ENCODE measurements around the gene OR2G6.
"Not testable (repeated sequence)": the region's sequence is repeated elsewhere in the genome, so short reads cannot be mapped to it uniquely, and the experiment has no call there.

OR2G6 gene

GRCh38 chr1:248481686-248482579, 25.9 kb upstream of the OR2G6 start:
- not testable (repeated sequence) for H4K20me1 ChIP-seq (ENCODE audit: insufficient read depth, low read length, poor library complexity, severe bottlenecking); H3K4me2 ChIP-seq (ENCODE audit: low read depth, low read length, poor library complexity, severe bottlenecking); H3K27me3 ChIP-seq (ENCODE audit: insufficient read depth, low read length, poor library complexity, severe bottlenecking); H3K9me3 ChIP-seq (ENCODE audit: insufficient read depth, low read depth, low read length); H3K9me2 ChIP-seq (replicated peaks; ENCODE audit: low read depth, low read length); H3K79me2 ChIP-seq (ENCODE audit: insufficient read depth, low read length); H3K4me3 ChIP-seq (ENCODE audit: low read length, poor library complexity, severe bottlenecking); H3K36me3 ChIP-seq (ENCODE audit: insufficient read depth, low read length); H3K9ac ChIP-seq (ENCODE audit: low read depth, low read length, poor library complexity, severe bottlenecking); H2AFZ ChIP-seq (ENCODE audit: low read length); H3F3A ChIP-seq (ENCODE audit: low read depth); H3K4me1 ChIP-seq (ENCODE audit: insufficient read depth, low read length, poor library complexity, severe bottlenecking)

GRCh38 chr1:248488289-248488688, 19.6 kb upstream of the OR2G6 start, which contains the start of gene OR2T5:
Gene OR2T5 (plus strand): TSS chr1:248488589. CDS start chr1:248488589, 0 bp downstream.
- H3K79me2 ChIP-seq (ENCODE audit: insufficient read depth, low read length); H3K36me3 ChIP-seq (ENCODE audit: insufficient read depth, low read length); H4K20me1 ChIP-seq (ENCODE audit: insufficient read depth, low read length, poor library complexity, severe bottlenecking); H3K27me3 ChIP-seq (ENCODE audit: insufficient read depth, low read length, poor library complexity, severe bottlenecking); H2AFZ ChIP-seq (ENCODE audit: low read length); H3K4me2 ChIP-seq (ENCODE audit: low read depth, low read length, poor library complexity, severe bottlenecking); H3K9ac ChIP-seq (ENCODE audit: low read depth, low read length, poor library complexity, severe bottlenecking); H3K4me3 ChIP-seq (ENCODE audit: low read length, poor library complexity, severe bottlenecking); H3F3A ChIP-seq (ENCODE audit: low read depth); H3K9me3 ChIP-seq (ENCODE audit: insufficient read depth, low read depth, low read length); H3K9me2 ChIP-seq (replicated peaks; ENCODE audit: low read depth, low read length); H3K4me1 ChIP-seq (ENCODE audit: insufficient read depth, low read length, poor library complexity, severe bottlenecking): not testable (repeated sequence)

GRCh38 chr1:248496661-248497060, 11.2 kb upstream of the OR2G6 start:
- H3K4me1 ChIP-seq (ENCODE audit: insufficient read depth, low read length, poor library complexity, severe bottlenecking), result not testable (repeated sequence)

GRCh38 chr1:248500305-248501035, 7.4 kb upstream of the OR2G6 start:
- H3K9me2 ChIP-seq (replicated peaks; ENCODE audit: low read depth, low read length); H3K27me3 ChIP-seq (ENCODE audit: insufficient read depth, low read length, poor library complexity, severe bottlenecking); H3K4me1 ChIP-seq (ENCODE audit: insufficient read depth, low read length, poor library complexity, severe bottlenecking); H3K9ac ChIP-seq (ENCODE audit: low read depth, low read length, poor library complexity, severe bottlenecking); H3K9me3 ChIP-seq (ENCODE audit: insufficient read depth, low read depth, low read length); H3K4me3 ChIP-seq (ENCODE audit: low read length, poor library complexity, severe bottlenecking); H3K79me2 ChIP-seq (ENCODE audit: insufficient read depth, low read length); H3K36me3 ChIP-seq (ENCODE audit: insufficient read depth, low read length); H3F3A ChIP-seq (ENCODE audit: low read depth); H4K20me1 ChIP-seq (ENCODE audit: insufficient read depth, low read length, poor library complexity, severe bottlenecking); H3K4me2 ChIP-seq (ENCODE audit: low read depth, low read length, poor library complexity, severe bottlenecking); H2AFZ ChIP-seq (ENCODE audit: low read length): not testable (repeated sequence)

More at GRCh38 chr1:248496661-248497060, 11.2 kb upstream of the OR2G6 start:
- not testable (repeated sequence) for H3K4me2 ChIP-seq (ENCODE audit: low read depth, low read length, poor library complexity, severe bottlenecking); H3K9me3 ChIP-seq (ENCODE audit: insufficient read depth, low read depth, low read length); H4K20me1 ChIP-seq (ENCODE audit: insufficient read depth, low read length, poor library complexity, severe bottlenecking); H3K36me3 ChIP-seq (ENCODE audit: insufficient read depth, low read length); H3K79me2 ChIP-seq (ENCODE audit: insufficient read depth, low read length); H3K9me2 ChIP-seq (replicated peaks; ENCODE audit: low read depth, low read length); H3K9ac ChIP-seq (ENCODE audit: low read depth, low read length, poor library complexity, severe bottlenecking); H3F3A ChIP-seq (ENCODE audit: low read depth); H3K4me3 ChIP-seq (ENCODE audit: low read length, poor library complexity, severe bottlenecking); H3K27me3 ChIP-seq (ENCODE audit: insufficient read depth, low read length, poor library complexity, severe bottlenecking); H2AFZ ChIP-seq (ENCODE audit: low read length)

- not testable (repeated sequence) for H3K4me1 ChIP-seq (ENCODE audit: insufficient read depth, low read length, poor library complexity, severe bottlenecking); H3K27me3 ChIP-seq (ENCODE audit: insufficient read depth, low read length, poor library complexity, severe bottlenecking); H3K4me3 ChIP-seq (ENCODE audit: low read length, poor library complexity, severe bottlenecking); H3K79me2 ChIP-seq (ENCODE audit: insufficient read depth, low read length); H4K20me1 ChIP-seq (ENCODE audit: insufficient read depth, low read length, poor library complexity, severe bottlenecking); H3K4me2 ChIP-seq (ENCODE audit: low read depth, low read length, poor library complexity, severe bottlenecking); H3F3A ChIP-seq (ENCODE audit: low read depth); H3K9ac ChIP-seq (ENCODE audit: low read depth, low read length, poor library complexity, severe bottlenecking); H3K9me3 ChIP-seq (ENCODE audit: insufficient read depth, low read depth, low read length); H2AFZ ChIP-seq (ENCODE audit: low read length); H3K9me2 ChIP-seq (replicated peaks; ENCODE audit: low read depth, low read length); H3K36me3 ChIP-seq (ENCODE audit: insufficient read depth, low read length)
Measured at GRCh38 chr1:248510217-248510616, 2.3 kb downstream of the OR2G6 start.
